H1 (cell line): Measurements from ENCODE around the gene YAP1. TPM values are rescaled to one million over a fixed set of nuclear protein-coding genes. Genes with fewer than 3 reads are reported as not detected.

Experiments
- CBX8 ChIP-seq: fragments of 300-800, 300-1000 bp; sonication (generic); IDR thresholded peaks from 2 replicates; pipeline ENCODE4 v1.7.1; 2016; ENCODE audit warnings: low read depth, low read length, borderline replicate concordance
- JUND ChIP-seq: IDR thresholded peaks from 2 replicates; pipeline ENCODE4 v1.6.1; 2011; ENCODE audit warnings: mild to moderate bottlenecking, improper control_type of control experiment, low read length
- KDM1A ChIP-seq: fragments of 200-600, 300-600 bp; sonication (generic); IDR thresholded peaks from 2 replicates; pipeline ENCODE4 v1.7.1; 2016; ENCODE audit warnings: mild to moderate bottlenecking, low read length, borderline replicate concordance
- NANOG ChIP-seq: IDR thresholded peaks from 2 replicates; pipeline ENCODE4 v1.6.1; 2011; ENCODE audit warnings: low read length, low read depth, mild to moderate bottlenecking, inconsistent platforms; ENCODE audit not compliant: insufficient read depth, poor library complexity, severe bottlenecking
- POU5F1 ChIP-seq: IDR thresholded peaks from 2 replicates; pipeline ENCODE4 v1.6.1; 2011; ENCODE audit warnings: low read depth, mild to moderate bottlenecking, low read length, moderate library complexity
- SIN3A ChIP-seq, 2 experiments: IDR thresholded peaks in 1 of 2; conservative IDR thresholded peaks in 1 of 2; 2 replicates each; pipeline ENCODE4 v1.6.1; 2011 to 2012; ENCODE audit warnings: low read length in 2 of 2, improper control_type of control experiment in 1 of 2, low read depth in 1 of 2, mild to moderate bottlenecking in 1 of 2
- SIRT6 ChIP-seq: IDR thresholded peaks from one replicate; pipeline ENCODE4 v1.7.1; 2012; ENCODE audit warnings: low read length, inconsistent platforms
- SIX5 ChIP-seq: IDR thresholded peaks from 2 replicates; pipeline ENCODE4 v1.6.1; 2011; ENCODE audit warnings: mild to moderate bottlenecking, low read depth, low read length
- SUZ12 ChIP-seq: fragments of 200-600 bp; sonication (generic); IDR thresholded peaks from 2 replicates; pipeline ENCODE4 v1.6.1; 2012; ENCODE audit warnings: mild to moderate bottlenecking, inconsistent platforms, low read length, moderate library complexity, mixed read lengths
- TAF7 ChIP-seq: optimal IDR thresholded peaks from 2 replicates; pipeline ENCODE3; 2011; ENCODE audit warnings: low read depth, mild to moderate bottlenecking, inconsistent platforms, low read length, moderate library complexity, borderline replicate concordance
- polyA plus RNA-seq, 7 experiments: library from polyadenylated mRNA; depleted of rRNA in 3 of 7; stranded (reverse) in 5 of 7; unstranded in 2 of 7; fragments of >200 nt in 5 of 7; fragments of 200-250 nt in 2 of 7; gene quantifications; 1 replicate in 5 of 7; 2 replicates in 1 of 7; 4 replicates in 1 of 7; pipeline versions ENCODE4 v1.2.1 to v1.2.3, GENCODE V29; 2011 to 2013; ENCODE audit warnings: missing spikeins in 2 of 7, mixed read lengths in 2 of 7
- total RNA-seq: library from RNA; stranded (reverse); fragmentation: NEBNext Ultra II Directional; extraction: Animal tissue kit (Norgen Biotek cat#: 25700); gene quantifications from 2 replicates; pipeline ENCODE4 v1.2.1, GENCODE V29; 2021

YAP1 gene
- total and polyA plus RNA-seq, 2 of the 8 experiments (the other 6 are each of a cell fraction or from before 2014, with no cell fraction given) = 62.0 to 108 TPM

GRCh38 chr11:102196351-102196750 is 86.1 kb downstream of the YAP1 start (continued):
- TF ChIP-seq SIN3A (conservative IDR thresholded peaks at IDR 0.05 in 1 of 2, IDR thresholded peaks at IDR 0.05 in 1 of 2; ENCODE audit: low read depth in 1 of 2, low read length in 2 of 2) = no peak
- no peak for TF ChIP-seq POU5F1
- TF ChIP-seq SIX5 = no peak
- no peak for TF ChIP-seq SIRT6
- TF ChIP-seq SUZ12 = no peak
- TF ChIP-seq CBX8 = no peak
- TF ChIP-seq NANOG = no peak
- no peak for TF ChIP-seq JUND
- no peak for TF ChIP-seq KDM1A
- TF ChIP-seq TAF7 = no peak
